Coronary artery (tissue), 2 donors: ENCODE results near the gene SRCAP.

Experiments
- DNase-seq: peaks from one replicate; pipeline ENCODE4 v3.0.0-alpha.2; 2017; ENCODE audit warnings: low spot score
- H3K27ac ChIP-seq, 2 donors: fragments of 200-600 bp; sonication (generic); one replicate each; pipeline ENCODE4 v1.5.1; 2016 to 2019
- H3K4me3 ChIP-seq: fragments of 200-600 bp; sonication (generic); 2 replicates; pipeline ENCODE4 v1.5.1; 2016; ENCODE audit warnings: mild to moderate bottlenecking, moderate library complexity
- CTCF ChIP-seq: fragments of 200-600 bp; sonication (generic); IDR thresholded peaks from one replicate; pipeline ENCODE4 v1.5.1; 2019; ENCODE audit warnings: antibody characterized with exemption

The SRCAP gene

GRCh38 chr16:30743716-30744115 is 44.7 kb downstream of the SRCAP start:
- no peak for TF ChIP-seq CTCF
- peak overlapping the region in 1 of 2 donors; percentile 17 for H3K27ac ChIP-seq
- no peak overlapping the region for H3K4me3 ChIP-seq
- DNase-seq = no peak

- DNase-seq = no peak
- no peak for TF ChIP-seq CTCF
- no peak overlapping the region for H3K4me3 ChIP-seq
- peak overlapping the region in 1 of 2 donors; percentile 17 for H3K27ac ChIP-seq
These were observed 45.2 kb downstream of the SRCAP start for GRCh38 chr16:30744183-30744582.

DNA sequence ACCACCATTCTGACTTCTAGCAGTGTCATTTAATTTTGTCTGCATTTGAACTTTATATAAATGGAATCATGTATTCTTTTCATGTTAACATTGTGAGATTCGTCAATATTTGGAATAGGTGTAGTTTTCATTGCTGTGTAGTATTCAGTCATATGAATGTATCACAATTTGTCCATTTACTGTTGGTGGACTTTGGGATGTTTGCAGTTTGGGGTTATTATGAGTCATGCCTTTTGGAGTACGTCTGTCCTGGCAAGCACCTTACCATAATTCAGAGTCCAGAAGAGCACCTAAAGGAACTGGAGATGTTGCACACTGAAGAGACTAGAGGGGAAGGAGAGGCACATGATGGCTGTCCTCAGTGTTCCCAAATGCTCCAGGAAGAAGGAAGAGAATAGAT is 46.1 kb downstream of the SRCAP start:
- no peak for DNase-seq
- no peak overlapping the region for H3K27ac ChIP-seq
- no peak overlapping the region for H3K4me3 ChIP-seq
- TF ChIP-seq CTCF = no peak

GRCh38 chr16:30746638-30747175 is 47.7 kb downstream of the SRCAP start:
- H3K4me3 ChIP-seq = no peak overlapping the region
- H3K27ac ChIP-seq = no peak overlapping the region
- TF ChIP-seq CTCF = no peak

GRCh38 chr16:30747331-30747730 is 48.4 kb downstream of the SRCAP start:
- peak overlapping the region; percentile 12 to 76 for H3K27ac ChIP-seq
- H3K4me3 ChIP-seq = peak overlapping the region; percentile 88
- no peak for DNase-seq
- TF ChIP-seq CTCF = no peak

More at GRCh38 chr16:30746638-30747175, 47.7 kb downstream of the SRCAP start:
- DNase-seq = no peak

GRCh38 chr16:30747799-30748633 is 49.0 kb downstream of the SRCAP start, which contains the start of gene PHKG2:
Gene PHKG2 (plus strand): TSS chr16:30748425. CDS start chr16:30748821, 396 bp downstream.
- DNase-seq = peak; percentile 100
- Histone ChIP-seq H3K4me3 (peak within 1 kb of the TSS; percentile 88), H3K27ac (peak within 1 kb of the TSS; percentile 52 to 86)
- no peak for TF ChIP-seq CTCF
